GM12878 (cell line): ENCODE data around the gene SMOC2. TPM values are rescaled to one million over a fixed set of nuclear protein-coding genes. Genes with fewer than 3 reads are reported as not detected.

Experiments used
- ATAC-seq: fragments of 200-7000 bp; cut with Tn5 transposase; 3 replicates; pipeline ENCODE4 v1.9.1; 2020; ENCODE audit warnings: mild to moderate bottlenecking, moderate library complexity
- BruUV-seq: library from RNA; stranded (reverse); fragments of 400-500 nt; replicated peaks from 2 replicates; lab custom pipeline; 2021; lab: Mats Ljungman, UMichigan
- CTCF ChIA-PET: fragments of 300-600 bp; sonication (Branson Sonifier 250); formaldehyde crosslinking; extraction: SDS; loops from one replicate; lab custom pipeline; 2021; ENCODE audit warnings: inconsistent platforms; lab: Yijun Ruan, JAX
- POLR2A ChIA-PET: fragments of 350-600 bp; formaldehyde crosslinking; extraction: SDS; loops from one replicate; lab custom pipeline; 2021; ENCODE audit warnings: inconsistent platforms; lab: Charles Lee
- RAD21 ChIA-PET: fragments of 300-600 bp; sonication (Branson Sonifier 250); formaldehyde crosslinking; loops from one replicate; lab custom pipeline; 2023; ENCODE audit warnings: antibody characterized with exemption; ENCODE audit not compliant: unreplicated experiment; lab: Charles Lee
- SMC1A ChIA-PET: fragments of 300-600 bp; sonication (Branson Sonifier 250); formaldehyde crosslinking; loops from one replicate; lab custom pipeline; 2023; ENCODE audit not compliant: unreplicated experiment, uncharacterized antibody; lab: Charles Lee
- DNase-seq: peaks from one replicate; pipeline ENCODE4 v3.0.0-alpha.2; 2011; ENCODE audit warnings: low read depth, low spot score
- FAIRE-seq: peaks from 3 replicates; lab custom pipeline; 2011; peaks lifted over from hg19 to GRCh38; lab: Jason Lieb, UNC
- H2AFZ ChIP-seq: 2 replicates; pipeline ENCODE4 v1.6.0; 2011; ENCODE audit warnings: low read depth, low read length, control low read depth; ENCODE audit not compliant: control insufficient read depth
- H3K27ac ChIP-seq: 2 replicates; pipeline ENCODE4 v1.5.1; 2011; ENCODE audit warnings: control low read depth; ENCODE audit not compliant: control insufficient read depth, insufficient read depth
- H3K27me3 ChIP-seq, 2 experiments: replicated peaks in 1 of 2; 2 replicates each; pipeline versions ENCODE4 v1.6.0 to v1.6.1; 2011; ENCODE audit warnings: low read length in 1 of 2; ENCODE audit not compliant: control insufficient read depth in 2 of 2, insufficient read depth in 2 of 2
- H3K36me3 ChIP-seq, 2 experiments: 2 replicates each; pipeline ENCODE4 v1.5.1; 2011; ENCODE audit warnings: low read length in 1 of 2; ENCODE audit not compliant: control insufficient read depth in 2 of 2, insufficient read depth in 2 of 2
- H3K4me1 ChIP-seq: 2 replicates; pipeline ENCODE4 v1.6.1; 2011; ENCODE audit warnings: mild to moderate bottlenecking, low read length, moderate library complexity, mixed read lengths; ENCODE audit not compliant: control insufficient read depth, insufficient read depth
- H3K4me2 ChIP-seq: 2 replicates; pipeline ENCODE4 v1.6.0; 2011; ENCODE audit warnings: control low read depth; ENCODE audit not compliant: control insufficient read depth, insufficient read depth
- H3K4me3 ChIP-seq: fragments of 200-600 bp; sonication (generic); 2 replicates; pipeline ENCODE4 v1.5.1; 2016
- H3K79me2 ChIP-seq: 2 replicates; pipeline ENCODE4 v1.6.0; 2011; ENCODE audit warnings: low read length; ENCODE audit not compliant: control insufficient read depth, insufficient read depth
- H3K9ac ChIP-seq: 2 replicates; pipeline ENCODE4 v1.8.0; 2011; ENCODE audit warnings: low read length, control low read depth, mixed read lengths; ENCODE audit not compliant: control insufficient read depth, insufficient read depth
- H3K9me3 ChIP-seq: replicated peaks from 3 replicates; pipeline ENCODE4 v1.5.1; 2011; ENCODE audit warnings: mild to moderate bottlenecking, low read length; ENCODE audit not compliant: control insufficient read depth, insufficient read depth
- H4K20me1 ChIP-seq: 2 replicates; pipeline ENCODE4 v1.6.0; 2011; ENCODE audit not compliant: control insufficient read depth, insufficient read depth
- ASH2L ChIP-seq: fragments of 300-600, 200-600 bp; sonication (generic); IDR thresholded peaks from 2 replicates; pipeline ENCODE4 v1.6.1; 2017; ENCODE audit warnings: low read depth, mild to moderate bottlenecking, borderline replicate concordance
- ATF3 ChIP-seq: IDR thresholded peaks from 2 replicates; pipeline ENCODE4 v1.6.1; 2011; ENCODE audit warnings: low read depth, mild to moderate bottlenecking, low read length, moderate library complexity, borderline replicate concordance; ENCODE audit errors: extremely low read depth
- ATF7 ChIP-seq: fragments of 450-650 bp; IDR thresholded peaks from 2 replicates; pipeline ENCODE4 v1.6.1; 2016; ENCODE audit warnings: low read depth, mild to moderate bottlenecking
- CBX5 ChIP-seq: sonication (generic); IDR thresholded peaks from 2 replicates; pipeline ENCODE4 v1.6.1; 2016; ENCODE audit warnings: low read depth, moderate library complexity, mild to moderate bottlenecking, inconsistent platforms
- DPF2 ChIP-seq: fragments of 450-650 bp; IDR thresholded peaks from 2 replicates; pipeline ENCODE4 v1.6.1; 2017; ENCODE audit warnings: mild to moderate bottlenecking
- E2F8 ChIP-seq: fragments of 450-650 bp; IDR thresholded peaks from 2 replicates; pipeline ENCODE4 v1.6.1; 2018; ENCODE audit warnings: mild to moderate bottlenecking, low read depth, moderate library complexity; ENCODE audit not compliant: partially characterized antibody
- EGR1 ChIP-seq, 2 experiments: IDR thresholded peaks; 1 replicate in 1 of 2; 2 replicates in 1 of 2; pipeline ENCODE4 v1.6.1; 2011 to 2012; ENCODE audit warnings: low read depth in 2 of 2, low read length in 2 of 2, borderline replicate concordance in 1 of 2, mild to moderate bottlenecking in 1 of 2, moderate library complexity in 1 of 2
- FOS ChIP-seq: IDR thresholded peaks from 3 replicates; pipeline ENCODE4 v1.6.1; 2011; ENCODE audit warnings: borderline replicate concordance; ENCODE audit not compliant: insufficient read length; ENCODE audit errors: extremely low read depth
- FOXM1 ChIP-seq: IDR thresholded peaks from 2 replicates; pipeline ENCODE4 v1.6.1; 2012; ENCODE audit warnings: low read depth, mild to moderate bottlenecking, inconsistent platforms, low read length, moderate library complexity
- GABPA ChIP-seq: IDR thresholded peaks from 2 replicates; pipeline ENCODE4 v1.6.1; 2014; ENCODE audit warnings: antibody characterized with exemption, low read depth, mild to moderate bottlenecking, inconsistent platforms
- HDGF ChIP-seq: fragments of 450-650 bp; IDR thresholded peaks from 2 replicates; pipeline ENCODE4 v1.6.1; 2016; ENCODE audit warnings: antibody characterized with exemption
- MYB ChIP-seq: fragments of 150-350 bp; IDR thresholded peaks from 2 replicates; pipeline ENCODE4 v1.6.1; 2014; ENCODE audit warnings: mild to moderate bottlenecking, low read depth, low read length, borderline replicate concordance
- NBN ChIP-seq: fragments of 450-650 bp; IDR thresholded peaks from 2 replicates; pipeline ENCODE4 v1.6.1; 2016
- NFYA ChIP-seq: IDR thresholded peaks from 2 replicates; pipeline ENCODE4 v1.6.1; 2011; ENCODE audit warnings: low read depth, mild to moderate bottlenecking, low read length, improper control_type of control experiment, borderline replicate concordance
- POLR2A ChIP-seq: IDR thresholded peaks from 2 replicates; pipeline ENCODE4 v1.6.1; 2011; ENCODE audit warnings: low read depth, mild to moderate bottlenecking, low read length
- SREBF1 ChIP-seq: IDR thresholded peaks from 2 replicates; pipeline ENCODE4 v1.6.1; 2012; ENCODE audit warnings: mild to moderate bottlenecking, low read length
- SUPT20H ChIP-seq: IDR thresholded peaks from 2 replicates; pipeline ENCODE4 v1.6.1; 2011; ENCODE audit warnings: low read depth, mild to moderate bottlenecking, low read length, moderate library complexity, borderline replicate concordance; ENCODE audit not compliant: control insufficient read depth
- TCF12 ChIP-seq: IDR thresholded peaks from 2 replicates; pipeline ENCODE4 v1.6.1; 2011; ENCODE audit warnings: low read depth, mild to moderate bottlenecking, low read length
- ZNF622 ChIP-seq: fragments of 450-650 bp; IDR thresholded peaks from 2 replicates; pipeline ENCODE4 v1.6.1; 2017; ENCODE audit warnings: mild to moderate bottlenecking, inconsistent platforms
- WGBS: methylation state at CpG from one replicate; pipeline ENCODE4 v1.1.6; 2016; ENCODE audit warnings: low lambda C conversion rate; ENCODE audit not compliant: insufficient replicate concordance, insufficient coverage; ENCODE audit errors: missing lambda C conversion rate; 5-methylcytosine and 5-hydroxymethylcytosine counted together
- in situ Hi-C: fragments of 300-500 bp; cut with MboI; formaldehyde crosslinking; loops from 9 replicates; pipeline ENCODE4 v1.14.3; 2018; ENCODE audit warnings: mixed read lengths
- intact Hi-C: fragments of 100-400 bp; cut with micrococcal nuclease; formaldehyde crosslinking; loops from one replicate; pipeline ENCODE4 v1.14.2; 2022; ENCODE audit not compliant: unreplicated experiment
- polyA plus RNA-seq, 11 experiments: library from polyadenylated mRNA; depleted of rRNA in 4 of 11; unstranded in 6 of 11; stranded (reverse) in 5 of 11; fragments of >200 nt; fragmentation: Nextera tagmentation in 4 of 11; fragmentation: Illumina TruSeq in 1 of 11; extraction: Ambion mirVana in 4 of 11; extraction: Trizol in 1 of 11; gene quantifications; 1 replicate in 1 of 11; 2 replicates in 10 of 11; pipeline versions ENCODE4 v1.2.1 to v1.2.3, GENCODE V29; 2011 to 2016; ENCODE audit warnings: inconsistent platforms in 2 of 11, missing spikeins in 2 of 11, low read depth in 1 of 11
- total RNA-seq, 4 experiments: library from RNA; depleted of rRNA in 3 of 4; stranded (reverse); fragments of >200 nt in 3 of 4; fragmentation: Illumina TruSeq in 1 of 4; extraction: Trizol in 1 of 4; gene quantifications; 2 replicates each; pipeline versions ENCODE4 v1.2.1 to v1.2.3, GENCODE V29; 2013 to 2021

Gene SMOC2
- total and polyA plus RNA-seq, 10 of the 15 experiments (the other 5 are each of a cell fraction or from before 2014, with no cell fraction given): 0.10 to 0.12 TPM; not detected in 8

GRCh38 chr6:168501561-168501960 lies 60.6 kb downstream of the SMOC2 start:
- TF ChIP-seq SREBF1 (no peak), FOS (no peak), ASH2L (no peak), DPF2 (no peak), NFYA (no peak), SUPT20H (no peak), POLR2A (no peak), HDGF (no peak), E2F8 (no peak), FOXM1 (no peak), GABPA (no peak), ATF7 (no peak), ZNF622 (no peak), EGR1 (IDR thresholded peaks at IDR 0.05; ENCODE audit: borderline replicate concordance in 1 of 2, low read depth in 2 of 2, low read length in 2 of 2) (no peak), MYB (no peak), NBN (no peak), TCF12 (no peak), ATF3 (no peak), CBX5 (no peak)
- Histone ChIP-seq H3K9me3 (no peaks in the 10 kb centered on the region), H3K79me2 (no peaks in the 10 kb centered on the region), H3K4me2 (no peak overlapping the region), H3K27ac (no peak overlapping the region), H3K36me3 (no peaks in the 10 kb centered on the region), H3K27me3 (no peaks in the 10 kb centered on the region), H2AFZ (no peak overlapping the region), H3K9ac (no peak overlapping the region), H3K4me1 (no peaks in the 10 kb centered on the region), H4K20me1 (no peaks in the 10 kb centered on the region), H3K4me3 (no peak overlapping the region)
- POLR2A ChIA-PET: no interaction called here
- no TSS peak for BruUV-seq
- SMC1A ChIA-PET: no interaction called here
- no peak for DNase-seq
- WGBS: 32% methylated on average over 8 of the region's 8 CpGs
- RAD21 ChIA-PET: no interaction called here
- no peak for FAIRE-seq
- in situ Hi-C loops: no loop called here
- ATAC-seq: no peak
- intact Hi-C loops: no loop called here
- CTCF ChIA-PET: no interaction called here
